GM21381 (cell line): ENCODE measurements around the gene GBF1.

Experiments
- ATAC-seq: cut with Tn5 transposase; IDR thresholded peaks from one replicate; pipeline ENCODE4 v1.9.1; 2021; ENCODE audit warnings: mild to moderate bottlenecking, moderate library complexity; ENCODE audit not compliant: unreplicated experiment

The GBF1 gene

DNA sequence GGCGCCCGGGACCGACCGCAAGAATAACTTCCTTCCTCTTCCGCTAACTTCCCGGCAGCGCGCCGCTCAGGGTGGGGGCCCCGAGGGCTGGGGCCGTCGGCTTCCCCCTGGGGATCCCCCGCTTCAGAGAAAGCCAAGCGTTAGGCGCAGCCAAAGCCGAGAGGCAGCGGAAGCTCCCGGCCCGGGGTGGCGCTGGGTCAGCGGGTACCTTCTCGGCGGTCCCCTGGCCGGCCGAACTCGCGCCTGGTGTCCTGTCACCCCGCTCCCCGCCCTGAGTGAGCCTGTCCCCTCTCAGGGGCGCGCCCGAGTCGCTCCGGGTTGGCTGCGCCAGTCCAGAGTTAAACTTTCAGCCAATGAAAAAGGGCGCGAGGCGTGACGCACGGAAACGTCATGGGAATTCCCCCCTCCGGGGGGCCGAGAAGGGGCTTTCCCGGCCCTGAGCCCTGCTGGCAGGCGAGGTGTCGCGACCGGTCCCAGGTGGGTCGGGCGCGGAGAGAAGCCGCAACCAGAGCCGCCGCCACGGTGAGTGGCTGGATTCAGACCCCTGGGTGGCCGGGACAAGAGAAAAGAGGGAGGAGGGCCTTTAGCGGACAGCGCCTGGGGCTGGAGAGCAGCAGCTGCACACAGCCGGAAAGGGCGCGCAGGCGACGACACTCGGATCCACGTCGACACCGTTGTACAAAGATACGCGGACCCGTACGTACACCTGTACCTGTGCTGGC lies 148.9 kb downstream of the GBF1 start:
- peak; percentile 78 for ATAC-seq

DNA sequence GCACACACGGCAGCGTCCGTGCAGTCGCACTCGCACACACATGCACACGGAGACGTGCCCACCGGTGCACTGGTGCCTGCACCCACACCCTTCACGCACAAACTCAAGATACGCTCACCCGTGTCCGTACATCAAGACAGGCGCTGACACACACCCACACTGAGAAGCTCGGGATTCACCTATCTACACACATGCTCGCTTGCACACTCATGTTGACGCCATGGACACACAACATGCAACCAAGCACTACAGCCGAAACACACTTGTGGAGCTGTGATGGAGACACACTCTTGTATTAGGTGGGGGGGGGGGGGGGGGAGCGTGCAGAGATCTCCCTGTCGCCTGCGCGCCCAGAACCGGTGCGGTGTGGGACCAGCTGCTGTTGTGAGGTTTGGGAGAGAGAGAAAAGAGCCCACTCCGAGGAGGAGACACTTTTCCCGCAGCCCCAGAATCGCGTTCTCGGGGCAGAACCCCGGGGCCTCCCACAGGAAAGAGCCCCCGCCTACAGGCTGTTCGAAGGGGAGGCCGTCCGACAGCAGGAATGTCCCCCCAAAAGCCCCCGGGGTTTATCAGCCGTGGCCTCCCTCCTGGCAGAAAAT lies 149.6 kb downstream of the GBF1 start:
- ATAC-seq, result no peak

DNA sequence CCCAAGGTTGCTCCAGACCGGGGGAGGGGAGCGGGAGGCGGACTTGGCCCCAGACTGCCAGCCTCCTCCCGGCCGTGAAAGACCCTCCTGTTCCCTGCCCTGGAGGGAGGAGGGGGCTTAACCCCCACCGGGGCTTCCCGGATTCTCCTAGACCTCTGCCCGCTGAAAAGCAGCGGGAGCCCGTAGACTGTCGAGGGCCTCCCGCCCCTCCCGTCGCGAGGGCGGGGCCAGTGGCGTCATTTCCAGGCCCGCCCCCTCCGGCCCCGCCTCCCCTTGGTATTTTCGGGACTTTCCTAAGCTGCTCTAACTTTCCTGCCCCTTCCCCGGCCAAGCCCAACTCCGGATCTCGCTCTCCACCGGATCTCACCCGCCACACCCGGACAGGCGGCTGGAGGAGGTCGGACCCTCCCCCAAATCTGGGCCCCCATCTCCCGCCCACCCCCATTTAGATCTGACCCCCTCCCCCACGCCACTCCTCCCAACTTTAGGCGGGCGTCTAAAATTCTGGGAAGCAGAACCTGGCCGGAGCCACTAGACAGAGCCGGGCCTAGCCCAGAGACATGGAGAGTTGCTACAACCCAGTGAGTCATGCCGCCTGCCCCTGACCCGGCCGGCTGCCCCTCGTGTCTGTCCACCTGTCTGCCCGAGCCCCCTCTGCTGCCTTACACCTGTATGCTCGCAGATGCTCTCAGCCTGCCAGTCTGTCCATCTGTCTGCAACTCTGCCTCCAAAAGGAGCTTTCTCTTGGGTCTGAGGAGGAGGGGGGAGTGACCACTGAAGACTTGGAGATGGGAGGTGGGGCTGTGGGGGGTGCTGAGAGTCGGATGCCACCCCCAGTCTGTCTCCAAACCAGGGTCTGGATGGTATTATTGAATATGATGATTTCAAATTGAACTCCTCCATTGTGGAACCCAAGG lies 150.3 kb downstream of the GBF1 start, which contains the start of gene NFKB2:
Gene NFKB2 (plus strand): TSS at position 306 of the 917 bp plus-strand sequence. CDS start 255 bp downstream, at position 561.
- peak; percentile 30 for ATAC-seq

DNA sequence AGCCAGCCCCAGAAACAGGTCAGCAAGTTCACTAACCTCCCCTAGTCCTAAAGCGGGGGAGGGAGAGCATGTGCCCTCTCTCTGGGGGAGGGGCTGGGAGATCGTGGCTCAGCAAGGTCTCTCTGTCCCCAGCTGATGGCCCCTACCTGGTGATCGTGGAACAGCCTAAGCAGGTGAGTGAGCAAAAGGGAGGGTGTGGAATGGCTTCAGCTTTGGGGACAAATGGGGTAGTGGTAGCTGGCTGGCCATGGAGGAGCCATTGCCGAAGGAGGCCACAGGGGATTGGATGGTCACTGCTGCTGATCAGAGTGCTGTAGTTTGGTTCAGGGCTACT lies 151.0 kb downstream of the GBF1 start:
- ATAC-seq, result no peak

DNA sequence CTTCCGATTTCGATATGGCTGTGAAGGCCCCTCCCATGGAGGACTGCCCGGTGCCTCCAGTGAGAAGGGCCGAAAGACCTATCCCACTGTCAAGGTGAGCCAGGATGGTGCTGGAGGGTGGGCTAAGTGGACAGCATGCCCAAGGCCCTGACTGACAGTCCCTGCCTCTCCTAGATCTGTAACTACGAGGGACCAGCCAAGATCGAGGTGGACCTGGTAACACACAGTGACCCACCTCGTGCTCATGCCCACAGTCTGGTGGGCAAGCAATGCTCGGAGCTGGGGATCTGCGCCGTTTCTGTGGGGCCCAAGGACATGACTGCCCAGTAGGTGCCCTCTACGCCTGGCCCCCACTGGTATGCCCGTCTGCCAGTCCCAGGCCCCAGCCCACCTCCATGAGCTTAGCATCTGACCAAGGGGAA lies 151.4 kb downstream of the GBF1 start:
- no peak for ATAC-seq

DNA sequence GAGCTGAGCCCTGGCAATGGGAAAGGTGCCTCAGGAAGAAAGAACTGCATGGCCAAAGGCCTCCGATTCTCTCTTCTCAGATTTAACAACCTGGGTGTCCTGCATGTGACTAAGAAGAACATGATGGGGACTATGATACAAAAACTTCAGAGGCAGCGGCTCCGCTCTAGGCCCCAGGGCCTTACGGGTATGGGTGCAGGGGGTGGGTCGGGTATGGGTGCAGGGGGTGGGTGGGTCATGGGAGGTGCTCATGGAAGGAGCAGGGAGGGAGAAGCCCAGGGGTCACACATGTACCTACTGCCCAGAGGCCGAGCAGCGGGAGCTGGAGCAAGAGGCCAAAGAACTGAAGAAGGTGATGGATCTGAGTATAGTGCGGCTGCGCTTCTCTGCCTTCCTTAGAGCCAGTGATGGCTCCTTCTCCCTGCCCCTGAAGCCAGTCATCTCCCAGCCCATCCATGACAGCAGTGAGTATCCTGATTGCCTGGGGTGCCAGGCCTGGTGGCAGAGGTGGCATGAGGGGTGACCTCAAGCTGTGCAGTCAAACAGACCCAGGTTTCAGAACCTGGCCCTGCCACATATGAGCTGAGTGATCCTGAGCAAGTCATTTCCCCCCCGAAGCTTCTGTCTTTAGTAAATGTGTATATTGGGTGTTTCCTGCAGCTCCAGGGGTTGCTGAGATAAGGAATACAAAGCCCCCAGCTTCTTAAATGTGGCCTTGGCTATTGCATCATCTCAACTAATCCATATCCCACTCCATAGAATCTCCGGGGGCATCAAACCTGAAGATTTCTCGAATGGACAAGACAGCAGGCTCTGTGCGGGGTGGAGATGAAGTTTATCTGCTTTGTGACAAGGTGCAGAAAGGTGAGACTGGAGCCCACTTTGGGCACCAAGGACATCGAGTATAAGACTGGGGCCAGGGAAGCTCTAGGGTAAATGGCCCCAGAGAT lies 152.2 kb downstream of the GBF1 start:
- no peak for ATAC-seq

DNA sequence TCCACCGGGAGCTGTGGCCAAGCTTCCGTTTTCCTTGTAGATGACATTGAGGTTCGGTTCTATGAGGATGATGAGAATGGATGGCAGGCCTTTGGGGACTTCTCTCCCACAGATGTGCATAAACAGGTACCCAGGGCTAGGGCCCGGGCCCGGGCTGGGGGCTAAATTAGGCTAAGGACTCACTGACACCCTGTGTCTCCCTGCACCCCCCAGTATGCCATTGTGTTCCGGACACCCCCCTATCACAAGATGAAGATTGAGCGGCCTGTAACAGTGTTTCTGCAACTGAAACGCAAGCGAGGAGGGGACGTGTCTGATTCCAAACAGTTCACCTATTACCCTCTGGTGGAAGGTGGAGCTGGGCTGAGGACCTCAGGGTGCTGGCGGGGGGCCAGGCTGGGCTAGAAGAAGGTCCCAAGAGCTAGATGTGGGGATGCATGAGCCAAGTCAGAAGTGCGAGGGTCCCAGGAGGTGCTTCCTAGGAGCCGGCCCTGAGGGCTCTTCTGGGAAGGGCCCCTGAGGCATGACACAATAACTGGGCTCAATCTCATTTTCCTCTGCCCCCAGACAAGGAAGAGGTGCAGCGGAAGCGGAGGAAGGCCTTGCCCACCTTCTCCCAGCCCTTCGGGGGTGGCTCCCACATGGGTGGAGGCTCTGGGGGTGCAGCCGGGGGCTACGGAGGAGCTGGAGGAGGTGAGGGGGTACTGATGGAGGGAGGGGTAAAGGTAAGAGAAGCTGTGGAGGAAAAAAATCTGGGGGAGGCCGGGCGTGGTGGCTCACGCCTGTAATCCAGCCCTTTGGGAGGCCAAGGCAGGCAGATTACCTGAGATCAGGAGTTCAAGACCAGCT lies 153.1 kb downstream of the GBF1 start:
- no peak for ATAC-seq

DNA sequence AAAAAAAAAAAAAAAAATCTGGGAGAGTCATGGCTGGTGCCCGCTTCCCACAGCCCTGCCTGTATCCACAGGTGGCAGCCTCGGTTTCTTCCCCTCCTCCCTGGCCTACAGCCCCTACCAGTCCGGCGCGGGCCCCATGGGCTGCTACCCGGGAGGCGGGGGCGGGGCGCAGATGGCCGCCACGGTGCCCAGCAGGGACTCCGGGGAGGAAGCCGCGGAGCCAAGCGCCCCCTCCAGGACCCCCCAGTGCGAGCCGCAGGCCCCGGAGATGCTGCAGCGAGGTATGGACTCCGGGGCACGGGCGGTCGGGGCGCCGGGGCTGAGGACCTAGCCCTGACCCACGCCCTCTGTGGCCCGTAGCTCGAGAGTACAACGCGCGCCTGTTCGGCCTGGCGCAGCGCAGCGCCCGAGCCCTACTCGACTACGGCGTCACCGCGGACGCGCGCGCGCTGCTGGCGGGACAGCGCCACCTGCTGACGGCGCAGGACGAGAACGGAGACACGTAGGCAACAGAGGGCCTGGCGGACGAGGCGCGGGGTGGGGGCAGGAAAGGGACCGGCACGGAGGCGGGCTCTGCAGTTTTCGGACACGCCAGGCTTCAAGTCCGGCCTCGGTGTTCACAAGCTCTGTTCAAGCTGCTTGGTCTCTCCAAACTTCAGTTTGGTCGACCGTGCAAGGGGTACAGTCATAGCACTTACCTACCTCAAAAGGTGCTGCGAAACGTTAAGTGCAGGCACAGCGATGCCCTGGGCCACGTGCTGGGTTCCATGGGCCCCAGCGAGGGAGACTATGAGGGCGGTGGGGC lies 154.1 kb downstream of the GBF1 start:
- ATAC-seq, result peak; percentile 44

DNA sequence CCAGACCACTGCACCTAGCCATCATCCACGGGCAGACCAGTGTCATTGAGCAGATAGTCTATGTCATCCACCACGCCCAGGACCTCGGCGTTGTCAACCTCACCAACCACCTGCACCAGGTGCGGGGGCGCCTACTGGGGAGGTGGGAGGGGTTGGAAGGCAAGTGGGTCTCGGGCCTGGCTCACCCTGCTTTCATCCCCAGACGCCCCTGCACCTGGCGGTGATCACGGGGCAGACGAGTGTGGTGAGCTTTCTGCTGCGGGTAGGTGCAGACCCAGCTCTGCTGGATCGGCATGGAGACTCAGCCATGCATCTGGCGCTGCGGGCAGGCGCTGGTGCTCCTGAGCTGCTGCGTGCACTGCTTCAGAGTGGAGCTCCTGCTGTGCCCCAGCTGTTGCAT lies 154.7 kb downstream of the GBF1 start:
- ATAC-seq, result no peak

DNA sequence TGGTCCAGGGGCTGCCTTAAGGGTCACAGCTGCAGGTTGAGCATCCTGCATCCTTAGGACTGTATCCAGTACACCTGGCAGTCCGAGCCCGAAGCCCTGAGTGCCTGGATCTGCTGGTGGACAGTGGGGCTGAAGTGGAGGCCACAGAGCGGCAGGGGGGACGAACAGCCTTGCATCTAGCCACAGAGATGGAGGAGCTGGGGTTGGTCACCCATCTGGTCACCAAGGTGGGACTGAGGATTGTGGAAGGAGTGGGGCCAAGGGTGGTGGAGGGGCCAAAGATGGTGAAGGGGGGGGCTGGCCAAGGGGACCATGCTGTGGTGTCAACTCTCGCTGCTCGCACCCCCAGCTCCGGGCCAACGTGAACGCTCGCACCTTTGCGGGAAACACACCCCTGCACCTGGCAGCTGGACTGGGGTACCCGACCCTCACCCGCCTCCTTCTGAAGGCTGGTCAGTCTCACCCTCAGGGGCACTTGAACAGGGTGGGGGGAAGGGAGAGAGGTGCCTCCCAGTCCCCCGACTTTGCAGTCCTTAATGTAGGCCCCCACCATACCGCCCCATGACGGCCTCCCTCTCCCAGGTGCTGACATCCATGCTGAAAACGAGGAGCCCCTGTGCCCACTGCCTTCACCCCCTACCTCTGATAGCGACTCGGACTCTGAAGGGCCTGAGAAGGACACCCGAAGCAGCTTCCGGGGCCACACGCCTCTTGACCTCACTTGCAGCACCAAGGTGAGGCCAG lies 155.4 kb downstream of the GBF1 start:
- no peak for ATAC-seq

DNA sequence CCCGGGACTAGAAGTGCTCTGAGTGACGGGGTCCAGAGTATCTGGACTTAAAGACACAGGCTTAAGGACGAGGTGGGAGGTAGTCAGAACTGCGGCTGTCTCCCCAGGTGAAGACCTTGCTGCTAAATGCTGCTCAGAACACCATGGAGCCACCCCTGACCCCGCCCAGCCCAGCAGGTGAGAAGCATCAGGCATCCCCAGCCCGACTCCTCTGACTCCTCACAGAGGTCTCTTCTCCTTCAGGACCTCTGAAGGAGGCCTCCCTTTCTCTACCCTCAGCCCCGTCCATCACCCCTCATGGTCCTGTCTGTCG lies 156.0 kb downstream of the GBF1 start:
- ATAC-seq, result no peak

DNA sequence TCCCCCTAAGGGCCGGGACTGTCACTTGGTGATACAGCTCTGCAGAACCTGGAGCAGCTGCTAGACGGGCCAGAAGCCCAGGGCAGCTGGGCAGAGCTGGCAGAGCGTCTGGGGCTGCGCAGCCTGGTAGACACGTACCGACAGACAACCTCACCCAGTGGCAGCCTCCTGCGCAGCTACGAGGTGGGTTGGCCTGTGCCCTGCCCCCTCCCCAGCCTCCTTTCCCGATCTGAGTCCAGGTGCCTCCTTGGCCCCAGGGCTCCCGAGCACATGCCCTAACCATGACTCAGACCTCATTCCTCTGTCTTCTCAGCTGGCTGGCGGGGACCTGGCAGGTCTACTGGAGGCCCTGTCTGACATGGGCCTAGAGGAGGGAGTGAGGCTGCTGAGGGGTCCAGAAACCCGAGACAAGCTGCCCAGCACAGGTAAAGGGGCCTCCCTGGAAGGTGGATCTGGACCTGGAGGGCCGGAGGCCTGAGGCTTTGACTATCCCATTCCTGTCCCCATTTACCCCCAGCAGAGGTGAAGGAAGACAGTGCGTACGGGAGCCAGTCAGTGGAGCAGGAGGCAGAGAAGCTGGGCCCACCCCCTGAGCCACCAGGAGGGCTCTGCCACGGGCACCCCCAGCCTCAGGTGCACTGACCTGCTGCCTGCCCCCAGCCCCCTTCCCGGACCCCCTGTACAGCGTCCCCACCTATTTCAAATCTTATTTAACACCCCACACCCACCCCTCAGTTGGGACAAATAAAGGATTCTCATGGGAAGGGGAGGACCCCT lies 156.6 kb downstream of the GBF1 start:
- ATAC-seq, result no peak

DNA sequence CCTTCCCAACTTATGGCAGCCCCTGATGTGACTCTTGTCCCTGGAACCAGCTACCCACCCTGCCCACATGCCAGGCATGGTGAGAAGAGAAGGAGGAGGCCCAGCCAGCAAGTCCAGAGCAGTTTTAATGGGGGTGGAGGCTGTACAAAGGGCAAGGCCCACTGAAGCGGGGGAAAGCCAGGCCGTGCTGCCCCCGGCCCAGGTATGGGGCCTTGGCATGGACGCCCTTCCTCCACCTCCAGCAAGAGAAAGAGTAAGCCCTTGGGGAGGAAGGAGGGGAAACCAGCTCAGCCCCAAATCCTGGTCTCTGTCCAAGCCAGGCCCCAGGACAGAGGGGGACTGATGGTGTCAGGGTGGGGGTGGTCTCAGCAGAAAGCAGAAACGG lies 157.2 kb downstream of the GBF1 start:
- no peak for ATAC-seq

DNA sequence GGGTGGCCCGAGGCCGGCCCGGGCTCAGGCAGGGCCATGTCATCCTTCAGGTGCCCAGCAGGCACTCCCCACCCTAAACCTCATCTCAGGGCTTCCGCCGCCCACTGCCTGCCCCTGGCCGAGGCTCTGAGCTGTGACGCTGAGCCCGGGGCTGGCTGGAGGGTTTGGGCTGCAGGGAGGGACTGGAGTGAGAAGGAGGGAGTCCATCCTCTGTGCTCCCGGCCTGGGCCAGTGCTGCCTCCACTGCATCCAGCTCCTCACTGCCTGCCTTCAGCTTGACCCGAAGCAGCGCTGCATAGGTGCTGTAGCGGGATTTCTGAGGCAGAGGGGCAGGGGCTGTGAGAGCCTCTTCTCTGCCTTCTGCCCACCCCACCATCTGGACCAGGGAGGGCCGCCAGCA lies 157.8 kb downstream of the GBF1 start:
- no peak for ATAC-seq

DNA sequence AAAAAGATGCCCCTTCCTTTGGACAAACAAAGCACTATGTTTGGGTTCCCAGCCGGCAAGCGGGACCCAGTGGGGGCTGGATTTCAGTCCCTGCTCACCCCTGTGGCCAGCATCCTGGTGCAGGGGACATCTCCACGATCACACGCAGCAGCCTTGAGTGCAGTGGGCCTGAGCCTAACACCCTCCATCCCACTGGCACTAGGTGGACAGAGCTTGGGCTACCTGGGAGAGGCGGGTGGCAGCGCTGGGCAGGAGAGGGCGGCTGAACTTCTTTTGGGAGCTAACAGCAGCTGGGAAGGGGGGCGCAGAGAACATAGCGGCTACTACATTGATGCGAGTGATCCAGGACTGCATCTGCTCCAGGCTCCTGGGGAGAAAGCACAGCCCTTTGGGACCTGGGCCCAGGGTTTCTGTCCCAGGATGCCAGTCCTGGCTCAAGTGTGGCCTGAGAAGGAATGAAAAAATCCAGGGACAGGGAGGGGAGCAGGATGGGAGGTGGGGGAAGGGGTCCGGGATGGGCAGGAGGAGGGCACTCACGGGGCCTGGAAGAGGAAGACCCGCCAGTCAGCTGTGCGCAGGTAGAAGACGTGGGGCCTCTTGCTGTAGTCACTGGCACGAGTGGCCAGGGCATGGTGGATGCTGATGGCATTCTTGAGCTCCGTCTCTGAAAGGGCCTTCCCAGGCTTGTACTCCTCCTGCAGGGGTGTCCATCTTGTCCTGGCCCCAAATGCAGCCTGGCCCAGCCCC lies 159.2 kb downstream of the GBF1 start:
- no peak for ATAC-seq

DNA sequence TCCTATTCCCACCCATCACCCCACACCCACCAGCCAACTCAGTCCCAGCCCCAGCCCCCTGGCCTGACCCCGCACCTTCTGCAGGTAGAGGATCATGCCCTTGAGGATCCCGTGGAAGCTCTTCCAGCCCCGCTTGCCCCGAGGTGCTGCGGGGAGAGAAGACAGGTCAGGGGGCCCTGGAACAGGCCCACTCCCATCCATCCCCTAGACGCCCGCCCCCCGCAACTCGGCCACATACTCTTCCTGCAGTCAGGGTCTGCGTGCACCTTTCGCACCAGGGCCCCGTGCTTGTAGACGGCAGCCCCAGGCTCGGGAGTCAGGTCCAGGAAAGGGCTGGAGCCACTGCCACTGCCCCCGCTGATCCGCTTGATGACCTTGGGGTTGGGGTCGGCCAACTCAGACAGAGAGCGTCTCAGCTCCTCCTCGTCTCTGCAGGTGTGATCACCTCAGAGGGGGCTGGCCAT lies 159.8 kb downstream of the GBF1 start:
- ATAC-seq, result no peak

DNA sequence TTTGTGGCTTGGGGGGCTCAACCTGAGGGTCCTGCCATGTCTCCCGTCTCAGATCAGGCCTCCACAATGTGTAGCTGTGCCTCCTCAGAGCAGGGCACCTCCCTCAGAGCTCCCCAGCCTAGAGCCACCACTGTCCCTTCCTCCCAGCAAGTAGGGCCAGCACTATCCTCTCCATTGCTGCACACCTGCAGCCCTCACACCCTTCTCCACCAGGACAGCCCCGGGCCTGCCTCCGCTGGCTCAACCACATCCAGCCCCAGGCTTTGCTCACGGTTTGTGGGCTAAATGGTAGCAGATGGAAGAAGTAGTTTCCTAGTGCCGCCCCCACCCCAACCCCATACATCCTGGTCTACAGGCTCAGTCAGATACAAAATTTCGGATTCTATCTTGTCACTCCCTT lies 160.3 kb downstream of the GBF1 start:
- no peak for ATAC-seq
